Non-pigmented ciliary epithelial cell (primary cell): ENCODE data around the gene PLEKHN1.
"Not testable (repeated sequence)": the region's sequence is repeated elsewhere in the genome, so short reads cannot be mapped to it uniquely, and the experiment has no call there.

ENCODE experiments used
- DNase-seq: peaks from one replicate; pipeline ENCODE4 v3.0.0-alpha.2; 2010; ENCODE audit warnings: low read depth

Gene PLEKHN1

GRCh38 chr1:1013105-1013921, 47.0 kb downstream of the PLEKHN1 start, which contains the start of gene ISG15:
Gene ISG15 (plus strand): TSS chr1:1013497. CDS start chr1:1013574, 77 bp downstream.
- no peak for DNase-seq

- no peak for DNase-seq
Observed at GRCh38 chr1:1013922-1014648, 47.8 kb downstream of the PLEKHN1 start.

GRCh38 chr1:1014799-1015681, 48.8 kb downstream of the PLEKHN1 start:
- DNase-seq, result no peak

GRCh38 chr1:1017397-1018320, 51.4 kb downstream of the PLEKHN1 start:
- DNase-seq, result not testable (repeated sequence)

GRCh38 chr1:1018321-1018685, 52.0 kb downstream of the PLEKHN1 start:
- DNase-seq, result not testable (repeated sequence)

GRCh38 chr1:1019122-1019999, 53.1 kb downstream of the PLEKHN1 start:
- DNase-seq, result no peak

- no peak for DNase-seq
Observed at GRCh38 chr1:1020000-1020404, 53.7 kb downstream of the PLEKHN1 start, which contains the start of gene AGRN. Gene AGRN (plus strand): TSS chr1:1020120. CDS start chr1:1020173, 53 bp downstream.

- no peak for DNase-seq
Observed at GRCh38 chr1:1020415-1021009, 54.2 kb downstream of the PLEKHN1 start.

GRCh38 chr1:1021010-1021919, 55.0 kb downstream of the PLEKHN1 start:
- DNase-seq, result no peak

- no peak for DNase-seq
Observed at GRCh38 chr1:1021920-1022259, 55.6 kb downstream of the PLEKHN1 start.

GRCh38 chr1:1022302-1023009, 56.2 kb downstream of the PLEKHN1 start:
- DNase-seq, result no peak

GRCh38 chr1:1023700-1024099, 57.4 kb downstream of the PLEKHN1 start:
- DNase-seq, result no peak

GRCh38 chr1:1024149-1024770, 58.0 kb downstream of the PLEKHN1 start:
- DNase-seq, result no peak

- DNase-seq, result no peak
Observed at GRCh38 chr1:1024771-1025699, 58.8 kb downstream of the PLEKHN1 start.
